ENCODE data around the gene TRIM42.

TRIM42 gene

GRCh38 chr3:140711390-140712035 is 33.6 kb downstream of the TRIM42 start:
- DNase-seq, result no peak

- no peak for DNase-seq
Measured at GRCh38 chr3:140712301-140712700, 34.4 kb downstream of the TRIM42 start.

GRCh38 chr3:140715035-140715434 is 37.2 kb downstream of the TRIM42 start:
- no peak for DNase-seq

- DNase-seq, result no peak
Measured at GRCh38 chr3:140717921-140718320, 40.1 kb downstream of the TRIM42 start.

GRCh38 chr3:140719841-140720614 is 42.2 kb downstream of the TRIM42 start:
- DNase-seq, result no peak

GRCh38 chr3:140723576-140723975 is 45.7 kb downstream of the TRIM42 start:
- no peak for DNase-seq

- DNase-seq, result no peak
Measured at GRCh38 chr3:140724856-140725812, 47.3 kb downstream of the TRIM42 start.

- DNase-seq, result no peak
Measured at GRCh38 chr3:140726066-140726465, 48.2 kb downstream of the TRIM42 start.

GRCh38 chr3:140727886-140728285 is 50.0 kb downstream of the TRIM42 start:
- no peak for DNase-seq

GRCh38 chr3:140731440-140732119 is 53.7 kb downstream of the TRIM42 start:
- no peak for DNase-seq

- no peak for DNase-seq
Measured at GRCh38 chr3:140733623-140734022, 55.8 kb downstream of the TRIM42 start.

- no peak for DNase-seq
Measured at GRCh38 chr3:140736863-140737460, 59.1 kb downstream of the TRIM42 start.

GRCh38 chr3:140742116-140742515 is 64.3 kb downstream of the TRIM42 start:
- DNase-seq, result no peak

- DNase-seq, result no peak
Measured at GRCh38 chr3:140748171-140748570, 70.3 kb downstream of the TRIM42 start.

- no peak for DNase-seq
Measured at GRCh38 chr3:140748903-140749302, 71.0 kb downstream of the TRIM42 start.
